Activated naive CD4-positive, alpha-beta T cell treated with anti-CD3 and anti-CD28 coated beads, Interleukin-2, amount 50 U/mL, for 72 hours (primary cell): ENCODE results near the gene ALDH8A1. TPM values are rescaled to one million over a fixed set of nuclear protein-coding genes. Genes with fewer than 3 reads are reported as not detected.

ENCODE experiments used
- ATAC-seq, 2 donors: fragments of 150-1000 bp; cut with Tn5 transposase; 2 replicates each; pipeline ENCODE4 v1.10.0; 2021; ENCODE audit warnings: mild to moderate bottlenecking in 2 of 2, moderate library complexity in 2 of 2
- DNase-seq, 2 donors: peaks; one replicate each; pipeline ENCODE4 v3.0.0; 2021 to 2022; ENCODE audit warnings: low spot score in 2 of 2
- H3K27ac Mint-ChIP-seq, 2 donors: one replicate each; pipeline ENCODE4 v1.8.0; 2022; ENCODE audit warnings: mild to moderate bottlenecking in 2 of 2, mixed read lengths in 2 of 2
- H3K36me3 Mint-ChIP-seq, 2 donors: one replicate each; pipeline ENCODE4 v1.8.0; 2022; ENCODE audit warnings: mixed read lengths in 2 of 2
- H3K9me3 Mint-ChIP-seq, 2 donors: one replicate each; pipeline ENCODE4 v1.8.0; 2022; ENCODE audit warnings: mixed read lengths in 2 of 2
- total RNA-seq, 2 donors: library from RNA; stranded (reverse); gene quantifications; one replicate each; pipeline ENCODE4 v1.2.3, GENCODE V29; 2022

Gene ALDH8A1, protein sequence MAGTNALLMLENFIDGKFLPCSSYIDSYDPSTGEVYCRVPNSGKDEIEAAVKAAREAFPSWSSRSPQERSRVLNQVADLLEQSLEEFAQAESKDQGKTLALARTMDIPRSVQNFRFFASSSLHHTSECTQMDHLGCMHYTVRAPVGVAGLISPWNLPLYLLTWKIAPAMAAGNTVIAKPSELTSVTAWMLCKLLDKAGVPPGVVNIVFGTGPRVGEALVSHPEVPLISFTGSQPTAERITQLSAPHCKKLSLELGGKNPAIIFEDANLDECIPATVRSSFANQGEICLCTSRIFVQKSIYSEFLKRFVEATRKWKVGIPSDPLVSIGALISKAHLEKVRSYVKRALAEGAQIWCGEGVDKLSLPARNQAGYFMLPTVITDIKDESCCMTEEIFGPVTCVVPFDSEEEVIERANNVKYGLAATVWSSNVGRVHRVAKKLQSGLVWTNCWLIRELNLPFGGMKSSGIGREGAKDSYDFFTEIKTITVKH
- 1 to 10 TPM in 1 of 2 donors, under 1 TPM in 1; 0.36 to 3.5 TPM for total RNA-seq

DNA sequence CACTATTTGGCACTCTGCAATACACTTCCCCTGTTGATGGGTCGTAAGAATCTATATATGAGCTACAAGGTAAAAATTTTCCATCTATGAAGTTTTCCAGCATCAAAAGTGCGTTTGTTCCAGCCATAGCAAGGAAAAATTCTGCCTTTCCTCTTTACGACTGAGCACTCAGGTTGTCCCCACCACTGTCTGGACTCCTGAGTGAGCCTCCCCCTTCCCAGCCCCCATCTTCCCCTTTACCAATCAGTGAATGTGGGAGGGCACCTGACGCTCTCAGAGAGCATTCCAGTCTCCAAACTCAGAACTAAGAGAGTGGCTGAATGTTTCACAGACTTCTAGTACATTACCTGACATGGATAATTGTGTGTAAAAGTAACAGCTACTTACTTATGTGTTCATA lies at the start of gene ALDH8A1:
ALDH8A1 (minus strand) TSS at position 175 of the 400 bp plus-strand sequence; CDS start at position 127, 48 bp downstream.
- ATAC-seq: no peak
- Mint-ChIP-seq H3K9me3 (no peaks in the 10 kb centered on the region), H3K27ac (no peak within 1 kb of the TSS), H3K36me3 (no peaks in the 10 kb centered on the region)
- DNase-seq: no peak

DNA sequence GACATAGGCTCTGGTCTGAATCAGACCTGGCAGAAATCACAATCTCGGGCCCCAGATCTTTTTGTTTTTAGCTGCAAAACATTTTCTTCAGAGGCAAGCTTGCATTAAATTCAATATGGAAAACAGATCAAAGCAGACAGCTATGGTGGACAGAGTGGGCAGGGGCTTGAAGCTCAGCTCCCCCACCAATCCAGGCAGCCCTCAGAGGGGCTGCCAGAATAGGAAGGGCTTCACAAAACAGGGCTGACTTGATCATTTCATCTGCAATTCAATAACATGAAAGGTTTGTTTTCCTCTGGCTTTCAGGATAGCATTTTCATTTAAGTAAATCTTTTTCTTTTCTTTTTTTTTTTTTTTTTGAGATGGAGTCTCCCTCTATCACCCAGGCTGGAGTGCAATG lies 49.2 kb upstream of the ALDH8A1 start:
- Mint-ChIP-seq H3K9me3 (no peaks in the 10 kb centered on the region), H3K36me3 (peaks cover 10 to 26% of the 10 kb centered on the region in 2 donors), H3K27ac (no peak overlapping the region)
- no peak for DNase-seq
- no peak for ATAC-seq

DNA sequence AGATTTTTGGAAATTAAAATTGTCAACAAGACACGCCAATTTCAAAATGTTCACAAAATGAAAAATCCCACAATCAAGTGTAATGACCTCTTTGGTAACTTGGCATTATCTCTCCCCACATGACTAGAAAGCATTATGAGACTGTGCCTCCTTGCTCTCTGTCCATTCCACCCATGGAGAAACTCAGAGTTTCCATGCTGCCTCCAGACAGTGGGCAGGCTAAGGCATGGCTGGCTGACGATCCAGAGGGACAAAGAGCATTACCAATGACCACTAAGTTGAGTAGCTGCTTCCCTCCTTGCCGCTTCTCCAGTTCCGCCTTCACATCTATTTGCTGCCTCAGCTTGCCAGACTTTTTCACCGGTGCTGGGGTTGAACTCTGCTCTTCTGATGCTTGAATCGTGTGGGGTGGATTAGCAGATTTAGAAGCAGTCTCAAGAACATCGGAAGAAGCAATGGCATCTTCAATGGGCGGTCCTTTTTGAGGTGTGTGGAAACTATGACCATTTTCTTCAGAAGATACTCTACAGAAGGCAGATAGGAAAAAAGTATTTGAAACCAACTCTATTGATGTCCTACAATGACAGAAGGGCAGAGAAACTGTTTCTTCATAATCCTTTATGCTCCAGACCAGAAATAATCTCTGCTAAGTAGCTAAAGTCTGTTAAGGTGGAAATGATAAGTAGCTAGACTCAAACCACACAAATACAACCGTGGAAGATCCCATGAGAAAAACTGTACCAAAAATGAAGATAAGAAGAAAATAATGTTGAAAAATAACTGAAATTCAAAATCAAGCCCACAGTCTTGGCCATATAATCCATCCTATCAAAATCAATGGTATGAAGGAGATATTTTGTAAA lies 47.5 kb upstream of the ALDH8A1 start:
- no peak for ATAC-seq
- no peak for DNase-seq
- H3K27ac Mint-ChIP-seq: peak overlapping the region in 1 of 2 donors; percentile 21
- H3K9me3 Mint-ChIP-seq: no peaks in the 10 kb centered on the region
- peaks cover 10 to 26% of the 10 kb centered on the region in 2 donors for H3K36me3 Mint-ChIP-seq

DNA sequence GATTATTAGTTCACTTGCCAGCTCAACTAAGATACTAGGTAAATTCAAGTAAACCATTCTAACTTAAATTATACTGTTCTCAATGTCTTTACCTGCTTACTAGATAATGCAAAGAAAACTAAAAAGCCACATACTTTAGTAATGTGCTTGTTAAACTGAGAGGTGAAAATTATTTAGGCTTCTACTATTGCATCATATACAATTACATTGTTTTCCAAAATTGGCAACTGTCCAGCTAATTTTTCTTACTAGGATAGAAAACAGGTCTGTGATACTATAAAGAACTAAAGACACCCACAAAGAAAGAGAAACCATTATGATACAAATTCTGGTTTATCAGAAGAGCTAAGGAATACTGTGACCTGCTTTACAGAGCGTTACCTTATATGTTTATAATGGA lies 45.6 kb upstream of the ALDH8A1 start:
- Mint-ChIP-seq H3K27ac (no peak overlapping the region), H3K36me3 (peaks cover 10 to 26% of the 10 kb centered on the region in 2 donors), H3K9me3 (no peaks in the 10 kb centered on the region)
- no peak for ATAC-seq
- DNase-seq: no peak

DNA sequence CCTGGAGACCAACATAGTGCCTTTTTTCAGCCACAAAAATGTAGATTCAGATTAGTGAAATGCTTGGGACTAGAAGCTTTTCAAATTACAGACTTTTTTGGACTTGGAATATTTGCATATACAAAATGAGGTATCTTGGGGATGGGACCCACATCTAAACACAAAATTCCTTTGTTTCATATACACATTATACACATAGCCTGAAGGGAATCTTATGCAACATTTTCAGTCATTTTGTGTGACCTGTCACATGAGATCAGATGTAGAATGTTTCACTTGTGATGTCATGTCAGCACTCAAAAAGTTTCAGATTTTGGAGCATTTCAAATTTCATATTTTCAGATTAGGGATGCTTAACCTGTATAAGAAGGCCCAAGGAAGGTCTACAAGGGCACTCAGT lies 44.5 kb upstream of the ALDH8A1 start:
- no peak for DNase-seq
- Mint-ChIP-seq H3K36me3 (peaks cover 10 to 26% of the 10 kb centered on the region in 2 donors), H3K9me3 (no peaks in the 10 kb centered on the region), H3K27ac (no peak overlapping the region)
- no peak for ATAC-seq

DNA sequence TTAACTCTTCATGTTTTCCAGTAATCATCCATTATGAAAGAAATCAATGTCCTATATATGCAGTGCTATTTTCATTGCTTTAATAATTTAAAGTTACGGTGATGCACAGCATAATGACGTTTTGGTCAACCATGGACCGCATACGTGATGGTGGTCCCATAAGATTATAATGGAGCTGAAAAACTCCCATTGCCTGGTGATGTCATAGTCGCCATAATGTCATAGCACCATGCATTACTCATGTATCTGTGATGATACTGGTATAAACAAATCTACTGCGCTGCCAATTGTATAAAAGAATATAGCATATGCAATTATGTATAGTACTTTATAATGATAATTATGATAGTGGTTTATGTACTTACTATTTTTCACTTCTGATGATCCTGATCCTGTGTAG lies 42.3 kb upstream of the ALDH8A1 start:
- ATAC-seq (no peak), DNase-seq (no peak)
- H3K36me3 Mint-ChIP-seq: peaks cover 9 to 21% of the 10 kb centered on the region in 2 donors
- no peak overlapping the region for H3K27ac Mint-ChIP-seq
- H3K9me3 Mint-ChIP-seq: no peaks in the 10 kb centered on the region

DNA sequence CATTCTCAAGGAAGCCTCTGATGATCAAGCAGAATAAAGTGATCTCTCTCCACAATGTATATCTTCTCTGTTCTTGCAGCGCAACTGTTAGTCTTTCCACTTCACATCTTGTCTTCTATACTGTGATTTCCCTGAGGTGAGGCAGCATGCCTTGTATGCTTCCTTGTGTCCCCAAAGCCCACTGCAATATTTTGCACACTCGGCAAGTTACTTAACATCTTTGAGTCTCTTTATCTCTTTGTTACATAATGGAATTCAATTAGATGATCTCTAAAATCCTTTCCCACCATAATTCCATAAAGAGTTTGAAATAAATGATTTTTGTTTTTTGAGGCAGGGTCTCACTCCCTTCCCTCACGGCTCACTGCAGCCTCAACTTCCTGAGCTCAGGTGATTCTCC lies 40.4 kb upstream of the ALDH8A1 start:
- peaks cover 4 to 14% of the 10 kb centered on the region in 2 donors for H3K36me3 Mint-ChIP-seq
- no peaks in the 10 kb centered on the region for H3K9me3 Mint-ChIP-seq
- no peak overlapping the region for H3K27ac Mint-ChIP-seq
- DNase-seq (no peak), ATAC-seq (no peak)

DNA sequence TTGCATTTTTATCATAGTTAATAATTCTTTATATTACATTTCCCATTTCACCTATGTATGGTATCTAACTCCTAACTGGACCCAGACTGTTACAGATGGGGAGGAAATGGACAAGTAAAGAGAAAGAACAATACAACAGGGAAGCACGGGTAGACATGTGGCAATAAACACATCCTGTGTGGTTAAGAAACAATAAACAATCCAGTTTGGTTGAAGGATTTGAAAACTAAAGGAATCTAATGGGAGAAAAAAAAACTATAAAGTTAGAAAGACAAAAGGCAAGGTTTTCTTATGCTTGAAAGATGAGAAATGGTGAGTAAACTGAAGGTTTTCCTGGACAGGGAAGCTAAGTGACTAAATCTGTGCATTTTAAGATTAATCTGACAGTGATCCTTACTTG lies 34.9 kb upstream of the ALDH8A1 start:
- Mint-ChIP-seq H3K9me3 (no peaks in the 10 kb centered on the region), H3K36me3 (peaks cover 24 to 39% of the 10 kb centered on the region in 2 donors), H3K27ac (no peak overlapping the region)
- DNase-seq (no peak), ATAC-seq (no peak)

DNA sequence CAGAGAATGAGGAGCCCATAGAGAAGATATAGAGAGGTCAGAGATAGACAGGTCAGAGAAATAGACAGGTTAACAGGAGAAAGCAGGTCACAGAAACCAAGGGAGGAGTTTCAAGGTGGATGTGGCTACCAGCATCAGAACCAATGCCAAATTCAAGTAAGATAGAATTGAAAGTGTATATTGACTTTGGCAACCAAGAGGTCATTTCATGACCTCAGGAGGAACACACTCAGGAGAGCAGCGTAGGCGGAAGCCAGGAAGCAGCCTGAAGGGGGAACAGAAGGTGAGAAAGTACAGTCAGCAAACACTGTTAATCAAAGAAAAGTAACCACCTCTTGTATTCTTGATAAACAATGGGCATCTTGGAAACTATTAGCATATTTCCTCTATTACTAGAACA lies 33.9 kb upstream of the ALDH8A1 start:
- H3K27ac Mint-ChIP-seq: no peak overlapping the region
- ATAC-seq (no peak), DNase-seq (no peak)
- peaks cover 24 to 39% of the 10 kb centered on the region in 2 donors for H3K36me3 Mint-ChIP-seq
- no peaks in the 10 kb centered on the region for H3K9me3 Mint-ChIP-seq

DNA sequence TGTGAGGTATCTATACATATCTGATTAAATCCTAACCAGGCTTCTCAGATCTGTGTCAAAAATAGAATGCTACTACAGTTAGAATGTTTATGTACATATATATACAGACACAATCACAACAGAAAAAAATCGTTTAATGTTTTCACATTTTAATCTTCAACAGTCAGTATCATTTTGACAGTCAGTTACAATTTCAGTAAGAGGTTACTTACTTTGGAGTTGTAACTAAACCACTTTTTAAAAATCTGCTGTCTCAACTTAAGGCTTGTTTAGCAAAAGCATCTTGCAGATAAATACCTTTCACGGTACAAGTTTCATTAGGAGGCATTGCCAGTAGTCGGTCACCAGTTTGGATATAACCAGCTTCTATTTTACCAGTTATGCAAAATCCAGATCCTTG lies 32.3 kb upstream of the ALDH8A1 start:
- no peaks in the 10 kb centered on the region for H3K9me3 Mint-ChIP-seq
- no peak for ATAC-seq
- H3K27ac Mint-ChIP-seq: no peak overlapping the region
- no peak for DNase-seq
- H3K36me3 Mint-ChIP-seq: peaks cover 25 to 35% of the 10 kb centered on the region in 2 donors

DNA sequence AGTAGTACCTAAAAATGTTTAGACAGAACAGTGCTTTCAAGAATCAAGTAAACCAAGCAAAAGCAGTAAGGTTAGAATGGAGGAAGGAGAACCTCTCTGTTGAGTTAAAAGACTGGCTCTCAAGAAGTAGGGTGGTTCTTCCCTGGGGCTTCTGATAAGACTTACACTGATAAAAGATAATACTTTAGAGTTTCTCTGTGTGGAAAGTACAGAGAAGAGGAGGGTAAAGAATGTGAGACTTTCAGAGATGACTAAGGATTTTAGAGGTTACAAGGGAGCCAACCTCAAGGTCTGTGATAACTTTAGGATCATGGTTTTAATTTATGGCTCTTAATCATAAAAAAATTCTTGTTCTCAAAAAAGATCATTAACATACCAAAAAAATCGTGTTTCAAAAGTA lies 30.9 kb upstream of the ALDH8A1 start:
- H3K36me3 Mint-ChIP-seq: peaks cover 33 to 46% of the 10 kb centered on the region in 2 donors
- DNase-seq: no peak

DNA sequence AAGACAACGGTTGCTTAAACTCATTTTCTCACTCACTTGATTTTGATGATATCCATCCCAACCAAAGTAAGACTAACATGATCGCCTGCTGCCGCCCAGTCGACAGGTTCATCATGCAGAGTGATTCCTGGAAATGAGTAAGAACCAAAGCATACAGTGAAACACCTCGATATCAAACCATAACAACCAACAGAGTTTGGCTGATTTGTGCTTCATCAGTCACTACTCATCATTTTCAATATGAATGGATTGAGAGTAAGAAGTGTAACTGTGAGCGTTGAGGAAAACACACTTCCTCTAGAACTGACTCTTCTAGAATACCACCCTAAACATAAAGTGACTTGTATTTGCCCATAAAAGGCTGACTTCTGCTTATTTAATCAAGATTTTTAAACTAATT lies 29.2 kb upstream of the ALDH8A1 start:
- Mint-ChIP-seq H3K36me3 (peaks cover 43 to 54% of the 10 kb centered on the region in 2 donors), H3K27ac (peak overlapping the region; percentile 75 to 82), H3K9me3 (no peaks in the 10 kb centered on the region)
- peak in 1 of 2 donors; percentile 53 for DNase-seq
- peak; percentile 91 to 97 for ATAC-seq

More for the DNA sequence above, 30.9 kb upstream of the ALDH8A1 start:
- H3K27ac Mint-ChIP-seq: no peak overlapping the region
- ATAC-seq: peak; percentile 24 to 54
- no peaks in the 10 kb centered on the region for H3K9me3 Mint-ChIP-seq

DNA sequence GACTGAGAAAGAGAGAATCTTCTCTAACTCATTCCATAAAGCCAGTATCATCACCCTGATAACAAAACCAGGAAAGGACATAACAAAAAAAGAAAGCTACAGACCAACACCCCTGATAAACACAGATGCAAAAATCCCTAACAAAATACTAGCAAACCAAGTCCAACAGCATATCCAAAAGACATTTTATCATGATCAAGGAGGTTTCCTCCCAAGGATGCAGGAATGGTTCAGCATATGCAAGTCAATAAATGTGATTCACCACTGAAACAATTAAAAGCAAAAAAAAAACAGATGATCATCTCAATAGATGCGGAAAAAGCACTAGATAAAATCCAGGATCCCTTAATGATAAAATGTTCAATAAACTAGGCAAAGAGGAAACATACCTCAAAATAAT lies 24.5 kb upstream of the ALDH8A1 start:
- no peak for ATAC-seq
- peaks cover 38 to 56% of the 10 kb centered on the region in 2 donors for H3K36me3 Mint-ChIP-seq
- H3K27ac Mint-ChIP-seq: no peak overlapping the region

DNA sequence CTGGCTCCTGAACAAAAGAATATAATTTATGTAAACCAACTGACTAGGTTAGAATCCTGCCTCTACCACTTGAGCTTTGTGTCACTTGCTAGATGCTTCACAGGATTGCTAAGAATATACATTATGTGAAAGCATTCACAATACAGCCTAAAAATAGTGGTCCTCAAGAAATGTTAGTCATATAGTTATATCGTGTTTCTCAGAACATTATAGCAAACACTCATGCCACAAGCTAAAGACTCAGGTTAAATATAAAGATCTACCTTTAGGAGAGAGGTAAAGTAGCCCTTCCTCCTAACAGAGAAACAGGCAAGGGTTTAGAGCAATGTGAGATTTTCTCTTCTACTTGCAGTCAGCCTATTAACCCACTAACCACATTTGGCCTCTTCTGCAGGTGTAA lies 17.8 kb upstream of the ALDH8A1 start:
- no peak overlapping the region for H3K27ac Mint-ChIP-seq
- no peak for DNase-seq
- no peaks in the 10 kb centered on the region for H3K9me3 Mint-ChIP-seq
- H3K36me3 Mint-ChIP-seq: peaks cover 6 to 42% of the 10 kb centered on the region in 2 donors
- ATAC-seq: no peak

More for the DNA sequence above, 24.5 kb upstream of the ALDH8A1 start:
- no peak for DNase-seq
- no peaks in the 10 kb centered on the region for H3K9me3 Mint-ChIP-seq

DNA sequence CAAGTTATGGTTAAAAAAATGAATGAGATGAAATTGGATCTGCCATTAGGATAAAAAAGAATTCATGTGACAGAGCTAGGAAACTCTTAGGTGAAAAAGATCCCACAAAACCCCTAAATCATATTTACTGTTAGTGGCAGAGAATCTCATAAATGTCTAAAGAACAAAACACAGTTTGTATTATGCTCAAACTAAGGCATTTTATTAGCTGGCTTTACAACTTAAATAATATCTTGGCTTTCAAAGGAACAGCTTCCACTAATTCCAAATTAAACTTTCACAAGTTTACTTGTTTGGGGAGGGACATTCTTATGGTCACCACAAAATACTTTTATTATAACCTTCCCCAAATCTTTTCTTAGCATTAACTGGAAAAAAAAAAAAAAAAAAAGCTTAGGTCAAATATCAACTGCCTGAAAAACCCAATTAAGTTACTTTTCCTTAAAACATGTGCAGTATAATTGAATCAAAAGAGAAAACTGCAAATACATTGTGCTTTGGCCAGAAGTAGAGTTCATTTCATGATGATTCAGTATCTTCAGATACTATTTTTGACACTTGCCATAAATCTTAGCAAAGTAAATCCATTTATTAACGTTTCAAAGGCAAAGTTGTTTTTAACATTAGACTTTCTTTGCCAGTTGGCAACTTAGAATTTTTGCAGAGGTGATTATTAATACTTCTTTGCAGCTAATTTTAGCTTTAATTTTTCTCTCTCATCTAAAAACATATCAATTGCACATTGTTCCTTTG lies 14.7 kb upstream of the ALDH8A1 start:
- peaks cover 0 to 12% of the 10 kb centered on the region in 2 donors for H3K9me3 Mint-ChIP-seq
- DNase-seq (no peak), ATAC-seq (no peak)
- no peak overlapping the region for H3K27ac Mint-ChIP-seq
- H3K36me3 Mint-ChIP-seq: peaks cover 17 to 66% of the 10 kb centered on the region in 2 donors

DNA sequence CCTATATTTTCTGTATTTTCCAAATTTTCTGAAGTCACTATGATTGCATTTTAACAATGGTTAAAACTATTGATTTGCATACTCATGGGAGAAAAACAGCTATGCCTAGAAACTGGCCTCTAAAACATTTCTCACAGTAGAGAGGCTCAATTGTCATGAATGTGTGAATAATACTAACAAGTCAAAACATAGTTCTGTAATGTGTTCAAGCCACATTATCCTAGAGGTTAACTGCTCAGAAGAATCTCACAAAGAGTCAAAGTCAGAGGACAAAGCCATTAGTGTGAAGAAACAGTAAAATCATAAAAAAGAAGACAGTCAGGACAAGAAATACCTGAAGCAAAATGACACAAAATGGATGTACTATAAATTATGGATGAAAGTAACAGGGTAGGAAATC lies 12.5 kb upstream of the ALDH8A1 start:
- no peak for ATAC-seq
- no peak for DNase-seq
- H3K36me3 Mint-ChIP-seq: peaks cover 17 to 68% of the 10 kb centered on the region in 2 donors
- no peak overlapping the region for H3K27ac Mint-ChIP-seq
- peaks cover 0 to 16% of the 10 kb centered on the region in 2 donors for H3K9me3 Mint-ChIP-seq
